Measurements from ENCODE around the gene TNRC6B. TPM values are rescaled to one million over a fixed set of nuclear protein-coding genes. Genes with fewer than 3 reads are reported as not detected.

TNRC6B gene
- total RNA-seq, 1 experiment from 2014 or later = 58.1 TPM

- peaks cover 28 to 60% (median 43%) of the 10 kb centered on the region in 3 experiments for H3K36me3 Mint-ChIP-seq (ENCODE audit: insufficient read depth in 1 of 3, low read depth in 3 of 3)
Measured at GRCh38 chr22:40294696-40295095, 117.0 kb downstream of the TNRC6B start.

More at GRCh38 chr22:40294696-40295095, 117.0 kb downstream of the TNRC6B start:
- H3K27me3 ChIP-seq (ENCODE audit: insufficient read depth, low read length) = peaks cover 2% of the 10 kb centered on the region; the same call in 1 of the 2 replicates
- H2AK5ac ChIP-seq (ENCODE audit: insufficient read length, low read length) = no peak overlapping the region
- no peaks in the 10 kb centered on the region for H3K79me1 ChIP-seq (ENCODE audit: insufficient read depth, low read depth, low read length, poor library complexity, severe bottlenecking)
- no peak for TF ChIP-seq CTCF (conservative IDR thresholded peaks at IDR 0.05)
- H3K18ac ChIP-seq (ENCODE audit: insufficient read length, low read depth, low read length) = no peak overlapping the region
- H4K91ac ChIP-seq (ENCODE audit: insufficient read length, low read depth, low read length) = no peak overlapping the region
- H3K9me3 ChIP-seq (ENCODE audit: control insufficient read depth, low read depth, low read length) = no peaks in the 10 kb centered on the region
- no peak overlapping the region for H2BK15ac ChIP-seq (ENCODE audit: low read depth, low read length)
- no peaks in the 10 kb centered on the region for H3K23me2 ChIP-seq (ENCODE audit: insufficient read length, low read depth, low read length, poor library complexity, severe bottlenecking)
- no peak overlapping the region for H3K23ac ChIP-seq (ENCODE audit: insufficient read length, low read depth, low read length)
- no peak overlapping the region for H3K14ac ChIP-seq (ENCODE audit: insufficient read depth, low read length)
- no peak overlapping the region for H2BK5ac ChIP-seq (ENCODE audit: insufficient read length, low read length)
- H3K79me2 ChIP-seq (ENCODE audit: insufficient read depth, low read length) = no peaks in the 10 kb centered on the region
- H3K4ac ChIP-seq (ENCODE audit: low read depth, low read length) = no peak overlapping the region
- no peak overlapping the region for H4K8ac ChIP-seq (replicated peaks; ENCODE audit: insufficient read length, low read depth, low read length)
- H3K4me3 Mint-ChIP-seq = no peak overlapping the region
- H3K4me2 ChIP-seq (ENCODE audit: insufficient read depth, insufficient read length, low read length) = no peak overlapping the region
- no peak overlapping the region for H4K5ac ChIP-seq (ENCODE audit: insufficient read length, low read depth, low read length)
- peaks cover 3% of the 10 kb centered on the region for H4K20me1 ChIP-seq (ENCODE audit: control insufficient read depth, insufficient read depth, insufficient read length)
- no peak overlapping the region for H2BK120ac ChIP-seq (ENCODE audit: low read depth, low read length, poor library complexity, severe bottlenecking)
- H3T11ph ChIP-seq (ENCODE audit: low read length) = no peak overlapping the region
- H3K27ac Mint-ChIP-seq = no peak overlapping the region
- H3K4me1 Mint-ChIP-seq = no peaks in the 10 kb centered on the region
- H2BK12ac ChIP-seq (ENCODE audit: insufficient read length, low read depth, low read length) = no peak overlapping the region
- H3K9ac ChIP-seq (ENCODE audit: extremely low read depth, insufficient read length, low read length) = no peak overlapping the region
- WGBS (ENCODE audit: extremely low coverage, insufficient read length, low lambda C conversion rate) = no CpG with 5 or more reads among the region's 3 CpGs
- H3K9me3 Mint-ChIP-seq = no peaks in the 10 kb centered on the region
- H3K4me1 ChIP-seq (ENCODE audit: insufficient read depth, low read length) = no peaks in the 10 kb centered on the region
- H3K27ac ChIP-seq (ENCODE audit: insufficient read length, low read depth, low read length) = no peak overlapping the region
- no peak overlapping the region for H2AFZ ChIP-seq (ENCODE audit: low read length)
- no peak overlapping the region for H3K56ac ChIP-seq (ENCODE audit: insufficient read length, low read depth, low read length)
- no peak overlapping the region for H2BK20ac ChIP-seq (ENCODE audit: low read depth, low read length, poor library complexity, severe bottlenecking)
- no peak for DNase-seq
- H3K27me3 Mint-ChIP-seq (ENCODE audit: low read depth) = no peaks in the 10 kb centered on the region

Data from H9 (cell line).